T-cell (primary cell): Measurements from ENCODE around the gene MMP25. TPM values are rescaled to one million over a fixed set of nuclear protein-coding genes. Genes with fewer than 3 reads are reported as not detected.

Experiments used
- ATAC-seq, 4 experiments: fragments of 200-7000 bp in 3 of 4; fragments of 150-1000 bp in 1 of 4; cut with Tn5 transposase; replicated peaks in 1 of 4; 1 replicate in 3 of 4; 2 replicates in 1 of 4; pipeline ENCODE4 v1.10.0; 2021; ENCODE audit warnings: moderate library complexity in 3 of 4, mild to moderate bottlenecking in 2 of 4, moderate number of reproducible peaks in 1 of 4
- CTCF ChIA-PET, 2 donors: fragments of 300-600 bp; sonication (Branson Sonifier 250); formaldehyde crosslinking; loops; one replicate each; lab custom pipeline; 2022; ENCODE audit warnings: antibody characterized with exemption in 2 of 2; lab: Charles Lee
- POLR2A ChIA-PET, 2 donors: fragments of 300-600 bp; sonication (Branson Sonifier 250); formaldehyde crosslinking; loops; one replicate each; lab custom pipeline; 2022; ENCODE audit warnings: antibody characterized with exemption in 2 of 2; lab: Charles Lee
- DNase-seq, 35 experiments: peaks; one replicate each; pipeline versions ENCODE4 v3.0.0 to v3.0.0-alpha.2; 2013 to 2023
- H3K27ac ChIP-seq: one replicate; pipeline ENCODE4 v1.5.1; 2013; ENCODE audit warnings: low read length
- H3K27me3 ChIP-seq, 2 experiments: replicated peaks in 1 of 2; 1 replicate in 1 of 2; 2 replicates in 1 of 2; pipeline versions ENCODE4 v1.6.1 to v1.7.0; 2013; ENCODE audit warnings: low read length in 1 of 2, mixed read lengths in 1 of 2; ENCODE audit not compliant: control insufficient read depth in 2 of 2, insufficient read depth in 2 of 2; ENCODE audit errors: extremely low read depth in 1 of 2
- H3K36me3 ChIP-seq, 2 donors: 1 replicate in 1 of 2; 2 replicates in 1 of 2; pipeline versions ENCODE4 v1.6.1 to v1.7.0; 2013; ENCODE audit warnings: low read length in 1 of 2; ENCODE audit not compliant: control insufficient read depth in 2 of 2, insufficient read depth in 1 of 2; ENCODE audit errors: extremely low read depth in 1 of 2
- H3K4me1 ChIP-seq, 2 experiments: 1 replicate in 1 of 2; 2 replicates in 1 of 2; pipeline versions ENCODE4 v1.6.1 to v1.7.0; 2013; ENCODE audit warnings: low read length in 2 of 2, mixed read lengths in 1 of 2; ENCODE audit not compliant: insufficient read depth in 2 of 2, control insufficient read depth in 1 of 2; ENCODE audit errors: extremely low read depth in 1 of 2
- H3K4me3 ChIP-seq, 2 donors: 1 replicate in 1 of 2; 2 replicates in 1 of 2; pipeline versions ENCODE4 v1.5.1 to v1.7.0; 2013; ENCODE audit warnings: mild to moderate bottlenecking in 2 of 2, low read length in 1 of 2, moderate library complexity in 1 of 2; ENCODE audit not compliant: control insufficient read depth in 1 of 2; ENCODE audit errors: extremely low read depth in 1 of 2
- H3K9me3 ChIP-seq: 2 replicates; pipeline ENCODE4 v1.7.0; 2013
- H3K27ac Mint-ChIP-seq, 2 donors: one replicate each; pipeline ENCODE4 v1.8.0; 2020 to 2021; ENCODE audit warnings: mild to moderate bottlenecking in 2 of 2, mixed read lengths in 2 of 2
- H3K27me3 Mint-ChIP-seq, 2 donors: one replicate each; pipeline ENCODE4 v1.8.0; 2021 to 2022; ENCODE audit warnings: mixed read lengths in 2 of 2
- H3K36me3 Mint-ChIP-seq: one replicate; pipeline ENCODE4 v1.8.0; 2021; ENCODE audit warnings: mixed read lengths
- H3K4me1 Mint-ChIP-seq, 3 donors: one replicate each; pipeline ENCODE4 v1.8.0; 2020 to 2022; ENCODE audit warnings: mixed read lengths in 3 of 3, mild to moderate bottlenecking in 1 of 3
- H3K4me3 Mint-ChIP-seq, 3 donors: one replicate each; pipeline ENCODE4 v1.8.0; 2020 to 2022; ENCODE audit warnings: mild to moderate bottlenecking in 3 of 3, mixed read lengths in 3 of 3, moderate library complexity in 3 of 3
- H3K9me3 Mint-ChIP-seq, 3 donors: one replicate each; pipeline ENCODE4 v1.8.0; 2020 to 2022; ENCODE audit warnings: mixed read lengths in 3 of 3
- WGBS: methylation state at CpG from one replicate; pipeline ENCODE4 v1.1.5; 2013; ENCODE audit warnings: missing lambda C conversion rate; ENCODE audit not compliant: insufficient coverage; 5-methylcytosine and 5-hydroxymethylcytosine counted together
- total RNA-seq, 35 experiments: library from RNA in 6 of 35; stranded (reverse) in 6 of 35; fragments of 120-200 nt in 1 of 35; gene quantifications; one replicate each; pipeline versions ENCODE4 v1.2.1 to v1.2.4 and lab custom pipeline; 2013 to 2026

MMP25 gene
- total RNA-seq, 5 donors from 2014 or later (not counting 1 experiment from before 2014, with no cell fraction given), result 1.6 to 9.6 (median 4.1) TPM

DNA sequence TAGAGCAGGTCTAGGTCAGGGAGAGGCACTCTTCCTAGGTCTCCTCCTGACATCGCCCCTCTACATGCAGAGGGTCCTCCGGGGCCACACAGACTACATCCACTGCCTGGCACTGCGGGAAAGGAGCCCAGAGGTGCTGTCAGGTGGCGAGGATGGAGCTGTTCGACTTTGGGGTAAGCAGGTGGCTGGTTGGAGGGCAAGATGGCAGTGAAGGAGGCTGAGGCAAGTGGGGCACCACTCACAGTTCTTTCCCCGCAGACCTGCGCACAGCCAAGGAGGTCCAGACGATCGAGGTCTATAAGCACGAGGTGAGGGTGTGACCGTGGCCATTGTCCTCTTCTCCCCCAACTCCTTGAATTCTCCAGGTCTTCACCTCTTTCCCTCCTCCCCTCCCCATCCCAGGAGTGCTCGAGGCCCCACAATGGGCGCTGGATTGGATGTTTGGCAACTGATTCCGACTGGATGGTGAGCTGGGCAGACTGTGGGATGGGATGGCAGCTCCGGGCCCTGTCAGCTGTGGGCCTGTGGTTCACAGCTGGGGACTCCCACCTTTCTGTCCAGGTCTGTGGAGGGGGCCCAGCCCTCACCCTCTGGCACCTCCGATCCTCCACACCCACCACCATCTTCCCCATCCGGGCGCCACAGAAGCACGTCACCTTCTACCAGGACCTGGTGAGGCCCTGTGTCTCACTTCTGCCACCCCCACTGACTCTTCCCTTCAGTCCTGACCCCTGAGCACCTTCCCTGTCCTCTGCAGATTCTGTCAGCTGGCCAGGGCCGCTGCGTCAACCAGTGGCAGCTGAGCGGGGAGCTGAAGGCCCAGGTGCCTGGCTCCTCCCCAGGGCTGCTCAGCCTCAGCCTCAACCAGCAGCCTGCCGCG lies 19.5 kb upstream of the MMP25 start:
- Histone ChIP-seq H3K4me3 (no peak overlapping the region), H3K27ac (no peak overlapping the region), H3K4me1 (peaks cover 8 to 64% of the 10 kb centered on the region in 2 experiments), H3K9me3 (no peaks in the 10 kb centered on the region), H3K36me3 (peaks cover 15 to 26% of the 10 kb centered on the region in 2 donors), H3K27me3 (peaks cover 3 to 33% of the 10 kb centered on the region in 2 experiments)
- WGBS, result 93% methylated on average over 15 of the region's 24 CpGs
- Mint-ChIP-seq H3K36me3 (peaks cover 12% of the 10 kb centered on the region), H3K4me3 (peak overlapping the region in 1 of 3 donors; percentile 24), H3K27ac (no peak overlapping the region), H3K27me3 (peaks cover 12 to 18% of the 10 kb centered on the region in 2 donors), H3K9me3 (no peaks in the 10 kb centered on the region), H3K4me1 (peaks cover 43 to 51% (median 50%) of the 10 kb centered on the region in 3 donors)
- CTCF ChIA-PET, result interaction anchor here (0.6 to 1.8 kb wide), 5 partner anchors 19 to 1583 kb away, joined by 3 to 29 read pairs (median 4); no protein-coding TSS in a partner anchor
- DNase-seq, result no peak
- POLR2A ChIA-PET, result interaction anchor here in 1 of 2 donors (0.6 to 0.7 kb wide), 2 partner anchors 16 to 46 kb away, joined by 3 to 6 read pairs; no protein-coding TSS in a partner anchor
- no peak for ATAC-seq

- peaks cover 5 to 39% of the 10 kb centered on the region in 2 experiments for H3K27me3 ChIP-seq
- ATAC-seq (no peak), DNase-seq (no peak)
- Mint-ChIP-seq H3K27me3 (peaks cover 15 to 21% of the 10 kb centered on the region in 2 donors), H3K4me1 (peaks cover 37 to 45% (median 44%) of the 10 kb centered on the region in 3 donors), H3K27ac (no peak overlapping the region), H3K36me3 (peaks cover 12% of the 10 kb centered on the region), H3K9me3 (no peaks in the 10 kb centered on the region), H3K4me3 (peak overlapping the region in 1 of 3 donors; percentile 74)
- H3K36me3 ChIP-seq, result peaks cover 15 to 26% of the 10 kb centered on the region in 2 donors
- H3K4me1 ChIP-seq, result peaks cover 8 to 58% of the 10 kb centered on the region in 2 experiments
- ChIA-PET CTCF (interaction anchor here (0.6 to 1.8 kb wide), 10 partner anchors 8 to 1583 kb away, joined by 3 to 29 read pairs (median 4); partner anchors contain the start of gene TNFRSF12A (in 1 of the 2)), POLR2A (interaction anchor here in 1 of 2 donors (0.6 to 0.7 kb wide), 2 partner anchors 16 to 46 kb away, joined by 3 to 6 read pairs; no protein-coding TSS in a partner anchor)
- H3K9me3 ChIP-seq, result no peaks in the 10 kb centered on the region
- no peak overlapping the region for H3K4me3 ChIP-seq
- no peak overlapping the region for H3K27ac ChIP-seq
- WGBS, result 96% methylated on average over 4 of the region's 8 CpGs
Measured at GRCh38 chr16:3027489-3027795, 18.9 kb upstream of the MMP25 start.

DNA sequence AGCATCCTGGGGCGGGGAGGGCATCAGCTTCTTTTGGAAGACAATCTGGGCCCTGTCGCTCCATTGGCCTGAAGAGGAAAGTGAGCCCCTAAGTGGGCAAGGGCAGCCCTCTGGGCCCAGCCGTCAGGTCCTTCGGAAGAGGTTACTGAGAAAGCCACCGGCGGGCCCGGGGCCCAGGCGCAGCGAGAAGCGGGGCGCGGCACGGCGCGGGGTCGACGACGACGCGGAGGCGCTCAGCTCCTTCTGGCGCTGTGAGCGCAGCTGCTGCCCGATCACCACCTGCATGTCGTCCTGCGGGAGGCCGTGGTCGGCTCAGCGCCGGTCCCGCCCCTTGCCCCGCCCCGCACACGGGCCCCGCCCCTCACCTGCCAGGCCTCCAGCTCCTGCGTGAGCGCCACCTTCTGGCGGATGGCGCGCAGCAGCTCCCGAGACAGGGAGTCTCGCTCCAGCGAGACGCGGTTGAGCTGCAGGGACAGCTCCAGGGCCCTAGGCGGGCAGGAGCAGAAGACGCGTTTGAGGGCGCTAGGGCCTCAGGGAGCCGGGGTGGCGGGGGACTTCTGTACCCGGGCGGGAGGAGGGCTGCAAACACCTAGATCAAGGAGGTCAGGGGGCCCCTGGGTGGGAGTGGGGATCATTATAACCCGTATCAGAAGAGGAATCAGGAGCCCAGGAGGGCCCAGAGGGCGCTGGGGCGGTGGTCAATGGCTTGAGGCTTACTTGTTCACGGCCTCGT lies 18.2 kb upstream of the MMP25 start:
- no peak overlapping the region for H3K27ac Mint-ChIP-seq
- CTCF ChIA-PET, result interaction anchor here (0.6 to 1.8 kb wide), 20 partner anchors 8 to 1471 kb away, joined by 3 to 29 read pairs (median 5); partner anchors contain the start of genes TNFRSF12A (in 1 of the 2) and ZNF213 (in 1 of the 2)

GRCh38 chr16:3028716-3029319 lies 17.5 kb upstream of the MMP25 start:
- POLR2A ChIA-PET, result interaction anchor here in 1 of 2 donors (0.6 kb wide), 1 partner anchor 78 kb away, joined by 3 read pairs; no protein-coding TSS in a partner anchor
- Histone ChIP-seq H3K36me3 (peaks cover 15 to 26% of the 10 kb centered on the region in 2 donors), H3K27me3 (peaks cover 7 to 52% of the 10 kb centered on the region in 2 experiments), H3K4me3 (peak overlapping the region in 1 of 2 donors; percentile 35), H3K9me3 (no peaks in the 10 kb centered on the region), H3K4me1 (peaks cover 5 to 45% of the 10 kb centered on the region in 2 experiments), H3K27ac (no peak overlapping the region)
- ATAC-seq (no peak), DNase-seq (no peak)
- Mint-ChIP-seq H3K4me3 (peak overlapping the region; percentile 28 to 74 (median 36)), H3K9me3 (no peaks in the 10 kb centered on the region), H3K36me3 (peaks cover 12% of the 10 kb centered on the region), H3K4me1 (peaks cover 25 to 41% (median 35%) of the 10 kb centered on the region in 3 donors), H3K27ac (no peak overlapping the region), H3K27me3 (peaks cover 29 to 35% of the 10 kb centered on the region in 2 donors)
- CTCF ChIA-PET, result interaction anchor here (0.6 to 1.8 kb wide), 16 partner anchors 9 to 629 kb away, joined by 3 to 29 read pairs (median 5); partner anchors contain the start of genes TNFRSF12A (in 1 of the 2) and ZNF213 (in 1 of the 2)
- WGBS, result 19% methylated on average over 5 of the region's 15 CpGs

More for the DNA sequence above, 18.2 kb upstream of the MMP25 start:
- Mint-ChIP-seq H3K4me3 (peak overlapping the region in 1 of 3 donors; percentile 74), H3K36me3 (peaks cover 12% of the 10 kb centered on the region), H3K4me1 (peaks cover 30 to 38% (median 37%) of the 10 kb centered on the region in 3 donors), H3K27me3 (peaks cover 22 to 28% of the 10 kb centered on the region in 2 donors), H3K9me3 (no peaks in the 10 kb centered on the region)
- H3K27ac ChIP-seq, result no peak overlapping the region
- DNase-seq, result peak; percentile 64 to 94 (median 80)
- H3K4me3 ChIP-seq, result no peak overlapping the region
- H3K27me3 ChIP-seq, result peaks cover 7 to 46% of the 10 kb centered on the region in 2 experiments
- POLR2A ChIA-PET, result no interaction called here
- WGBS, result 11% methylated on average over 50 of the region's 58 CpGs
- no peaks in the 10 kb centered on the region for H3K9me3 ChIP-seq
- peak; percentile 46 to 53 (median 48) for ATAC-seq
- peaks cover 15 to 26% of the 10 kb centered on the region in 2 donors for H3K36me3 ChIP-seq
- H3K4me1 ChIP-seq, result peaks cover 7 to 51% of the 10 kb centered on the region in 2 experiments

DNA sequence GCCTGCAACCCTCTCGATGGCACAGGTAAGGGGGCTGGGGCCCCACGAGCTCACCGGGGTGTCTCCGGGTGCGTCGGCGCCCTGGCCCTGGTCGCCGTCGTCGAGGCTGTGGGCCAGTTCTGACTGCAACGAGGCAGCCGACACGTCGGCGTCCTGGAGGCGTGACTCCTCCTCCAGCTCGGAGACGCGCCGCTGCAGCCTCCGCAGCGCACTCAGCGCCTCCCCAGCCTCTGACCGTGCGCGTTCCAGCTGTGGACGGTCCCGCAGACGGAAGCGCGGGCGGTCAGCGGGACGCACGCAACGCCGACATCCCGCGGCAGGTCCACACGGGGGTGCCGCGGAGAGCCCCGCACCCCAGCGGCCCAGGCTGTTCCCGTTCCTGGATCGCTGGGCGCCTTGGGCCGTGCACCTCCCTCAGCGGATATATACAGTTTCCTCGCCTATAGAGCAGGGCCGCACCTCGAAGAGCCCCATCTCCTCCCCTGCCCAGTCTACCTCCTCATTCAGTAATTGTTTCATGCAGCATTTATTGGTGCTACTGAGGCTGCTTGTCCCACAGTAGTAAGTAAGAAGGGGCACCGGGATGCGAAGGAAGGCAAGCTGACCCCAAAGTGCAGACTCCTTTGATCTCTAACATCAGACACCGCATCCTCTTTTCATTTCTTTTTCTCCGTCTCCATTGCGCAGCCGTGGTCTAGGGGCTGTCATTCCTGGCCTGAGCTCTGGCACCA lies 16.7 kb upstream of the MMP25 start:
- ATAC-seq (peak; percentile 23 to 51 (median 37)), DNase-seq (peak in 5 of 35 experiments; percentile 30 to 59 (median 35))
- WGBS, result 7% methylated on average over 54 of the region's 59 CpGs
- Histone ChIP-seq H3K27me3 (peaks cover 7 to 61% of the 10 kb centered on the region in 2 experiments), H3K4me3 (peak overlapping the region in 1 of 2 donors; percentile 35), H3K4me1 (peaks cover 3 to 38% of the 10 kb centered on the region in 2 experiments), H3K36me3 (peaks cover 15 to 26% of the 10 kb centered on the region in 2 donors), H3K27ac (no peak overlapping the region), H3K9me3 (no peaks in the 10 kb centered on the region)
- Mint-ChIP-seq H3K27ac (no peak overlapping the region), H3K9me3 (no peaks in the 10 kb centered on the region), H3K36me3 (peaks cover 9% of the 10 kb centered on the region), H3K27me3 (peaks cover 35 to 39% of the 10 kb centered on the region in 2 donors), H3K4me1 (peaks cover 19 to 36% (median 29%) of the 10 kb centered on the region in 3 donors), H3K4me3 (peak overlapping the region; percentile 44 to 74 (median 62))
- ChIA-PET CTCF (interaction anchor here in 1 of 2 donors (0.6 to 1.1 kb wide), 2 partner anchors 25 to 26 kb away, joined by 3 to 6 read pairs; no protein-coding TSS in a partner anchor), POLR2A (interaction anchor here in 1 of 2 donors (0.6 kb wide), 1 partner anchor 77 kb away, joined by 3 read pairs; no protein-coding TSS in a partner anchor)
